Measurements from ENCODE around the gene SLC26A6.

The SLC26A6 gene

GRCh38 chr3:48651771-48652170 is 16.5 kb upstream of the SLC26A6 start:
- DNase-seq (ENCODE audit: low read depth) = no peak
- H3K4me3 ChIP-seq (ENCODE audit: low read depth, low read length) = no peak overlapping the region
- no peak for TF ChIP-seq CTCF (IDR thresholded peaks at IDR 0.05; ENCODE audit: insufficient read depth, low read depth, low read length, missing control alignments)

DNA sequence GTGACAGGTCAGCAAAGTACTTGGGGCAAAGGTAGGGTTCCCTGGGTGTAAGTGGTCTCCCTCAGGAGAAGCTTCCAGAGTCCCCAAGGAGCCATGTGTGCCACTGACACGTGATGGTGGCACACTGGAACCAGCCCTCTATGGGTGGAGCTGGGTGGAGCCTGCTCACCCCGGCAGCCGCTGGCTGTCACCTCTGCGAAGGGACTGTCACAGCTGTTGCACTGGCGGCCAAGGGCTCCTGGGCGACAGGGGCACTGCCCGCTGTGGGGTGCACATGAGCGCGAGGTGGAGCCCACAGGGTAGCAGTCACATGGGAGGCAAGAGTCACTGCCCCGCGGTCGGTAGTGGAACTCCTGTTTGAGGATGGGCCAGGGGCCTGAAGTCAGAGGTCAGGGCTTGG is 15.5 kb upstream of the SLC26A6 start:
- no peak for DNase-seq (ENCODE audit: low read depth)
- H3K4me3 ChIP-seq (ENCODE audit: low read depth, low read length) = no peak overlapping the region
- no peak for TF ChIP-seq CTCF (IDR thresholded peaks at IDR 0.05; ENCODE audit: insufficient read depth, low read depth, low read length, missing control alignments)

GRCh38 chr3:48648188-48648850 is 13.1 kb upstream of the SLC26A6 start:
- TF ChIP-seq CTCF (IDR thresholded peaks at IDR 0.05; ENCODE audit: insufficient read depth, low read depth, low read length, missing control alignments) = no peak
- H3K4me3 ChIP-seq (ENCODE audit: low read depth, low read length) = no peak overlapping the region
- DNase-seq (ENCODE audit: low read depth) = no peak

- no peak for DNase-seq (ENCODE audit: low read depth)
- no peak overlapping the region for H3K4me3 ChIP-seq (ENCODE audit: low read depth, low read length)
- TF ChIP-seq CTCF (IDR thresholded peaks at IDR 0.05; ENCODE audit: insufficient read depth, low read depth, low read length, missing control alignments) = no peak
These were observed 12.5 kb upstream of the SLC26A6 start for GRCh38 chr3:48647714-48648113.

GRCh38 chr3:48644898-48645760 is 9.9 kb upstream of the SLC26A6 start:
- no peak overlapping the region for H3K4me3 ChIP-seq (ENCODE audit: low read depth, low read length)
- no peak for DNase-seq (ENCODE audit: low read depth)
- no peak for TF ChIP-seq CTCF (IDR thresholded peaks at IDR 0.05; ENCODE audit: insufficient read depth, low read depth, low read length, missing control alignments)

GRCh38 chr3:48642605-48643004 is 7.3 kb upstream of the SLC26A6 start:
- H3K4me3 ChIP-seq (ENCODE audit: low read depth, low read length) = no peak overlapping the region
- DNase-seq (ENCODE audit: low read depth) = no peak
- no peak for TF ChIP-seq CTCF (IDR thresholded peaks at IDR 0.05; ENCODE audit: insufficient read depth, low read depth, low read length, missing control alignments)

All from GM12865 (cell line).